Fibroblast of pulmonary artery (primary cell): Measurements from ENCODE around the gene BBS9.

Experiments
- DNase-seq: peaks from one replicate; pipeline ENCODE4 v3.0.0-alpha.2; 2010; ENCODE audit warnings: low read depth
- H3K4me3 ChIP-seq: replicated peaks from 2 replicates; pipeline ENCODE4 v1.5.1; 2011; ENCODE audit warnings: low read depth, mild to moderate bottlenecking, control low read depth, low read length, moderate library complexity
- CTCF ChIP-seq: IDR thresholded peaks from 2 replicates; pipeline ENCODE4 v1.5.1; 2011; ENCODE audit warnings: mild to moderate bottlenecking, control low read depth, low read length, inconsistent platforms; ENCODE audit errors: missing control alignments

BBS9 gene

GRCh38 chr7:33145156-33145555 is 15.8 kb downstream of the BBS9 start:
- TF ChIP-seq CTCF, result no peak
- DNase-seq, result no peak
- no peak overlapping the region for H3K4me3 ChIP-seq

- no peak overlapping the region for H3K4me3 ChIP-seq
- no peak for DNase-seq
- no peak for TF ChIP-seq CTCF
These were observed 22.7 kb downstream of the BBS9 start for GRCh38 chr7:33152087-33152486.

GRCh38 chr7:33155811-33156210 is 26.4 kb downstream of the BBS9 start:
- no peak for TF ChIP-seq CTCF
- no peak overlapping the region for H3K4me3 ChIP-seq
- DNase-seq, result peak; percentile 8

GRCh38 chr7:33156441-33156840 is 27.1 kb downstream of the BBS9 start:
- H3K4me3 ChIP-seq, result no peak overlapping the region
- no peak for TF ChIP-seq CTCF
- DNase-seq, result no peak

- no peak overlapping the region for H3K4me3 ChIP-seq
- peak; percentile 34 for DNase-seq
- TF ChIP-seq CTCF, result no peak
These were observed 27.9 kb downstream of the BBS9 start for GRCh38 chr7:33157311-33157710.

- no peak overlapping the region for H3K4me3 ChIP-seq
- DNase-seq, result no peak
- TF ChIP-seq CTCF, result no peak
These were observed 28.4 kb downstream of the BBS9 start for GRCh38 chr7:33157781-33158180.

GRCh38 chr7:33177876-33178275 is 48.5 kb downstream of the BBS9 start:
- TF ChIP-seq CTCF, result no peak
- no peak overlapping the region for H3K4me3 ChIP-seq
- DNase-seq, result no peak
